Coronary artery (tissue), 2 donors: ENCODE measurements around the gene RRAS2.

ENCODE experiments used
- DNase-seq: peaks from one replicate; pipeline ENCODE4 v3.0.0-alpha.2; 2017; ENCODE audit warnings: low spot score
- H3K27ac ChIP-seq, 2 donors: fragments of 200-600 bp; sonication (generic); one replicate each; pipeline ENCODE4 v1.5.1; 2016 to 2019
- H3K4me3 ChIP-seq: fragments of 200-600 bp; sonication (generic); 2 replicates; pipeline ENCODE4 v1.5.1; 2016; ENCODE audit warnings: mild to moderate bottlenecking, moderate library complexity
- CTCF ChIP-seq: fragments of 200-600 bp; sonication (generic); IDR thresholded peaks from one replicate; pipeline ENCODE4 v1.5.1; 2019; ENCODE audit warnings: antibody characterized with exemption

The RRAS2 gene

DNA sequence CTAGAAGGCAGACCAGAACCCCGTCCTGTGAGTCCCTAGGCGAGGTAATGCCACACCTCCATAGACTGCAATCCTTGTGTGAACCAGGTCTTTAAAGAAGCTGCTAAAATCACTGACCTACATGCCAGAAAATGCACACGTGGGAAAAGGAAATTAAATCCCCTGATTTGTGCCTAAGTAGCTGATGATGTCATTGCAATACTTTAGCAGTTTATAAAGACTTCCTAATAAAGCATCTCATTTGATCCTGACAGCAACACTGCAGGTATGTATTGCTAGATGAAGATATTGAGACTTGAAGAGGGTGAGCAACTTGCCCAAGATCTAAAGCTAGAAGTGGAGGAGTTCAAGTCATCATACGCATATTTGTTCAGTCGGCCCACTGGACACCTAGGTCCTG is 107.2 kb downstream of the RRAS2 start:
- Histone ChIP-seq H3K27ac (no peak overlapping the region), H3K4me3 (no peak overlapping the region)
- DNase-seq = no peak
- no peak for TF ChIP-seq CTCF

- no peak overlapping the region for H3K4me3 ChIP-seq
- no peak overlapping the region for H3K27ac ChIP-seq
Measured at GRCh38 chr11:14249121-14249963, 109.6 kb downstream of the RRAS2 start.

DNA sequence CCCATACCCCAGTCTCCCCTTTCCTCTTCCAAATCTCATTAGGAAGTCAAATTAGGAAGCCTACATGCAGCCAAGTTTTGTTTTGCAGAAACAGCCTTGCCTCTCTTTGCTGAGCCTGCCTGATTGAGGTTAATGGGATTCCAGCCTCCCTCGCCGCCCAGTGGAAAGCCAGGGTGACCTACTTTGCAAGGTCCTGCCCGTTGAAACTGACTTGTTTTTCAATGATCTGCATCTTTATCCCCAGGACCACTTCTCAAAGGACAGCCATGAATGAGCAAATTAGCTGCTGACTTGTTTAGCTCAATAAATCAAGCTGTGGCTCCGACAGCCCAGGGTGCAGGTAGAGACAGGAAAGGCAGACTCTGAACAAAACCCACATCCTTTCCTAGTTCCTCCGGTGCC is 110.4 kb downstream of the RRAS2 start:
- TF ChIP-seq CTCF = no peak
- DNase-seq = no peak
- Histone ChIP-seq H3K4me3 (no peak overlapping the region), H3K27ac (no peak overlapping the region)

More at GRCh38 chr11:14249121-14249963, 109.6 kb downstream of the RRAS2 start:
- DNase-seq = no peak
- TF ChIP-seq CTCF = peak; percentile 84

DNA sequence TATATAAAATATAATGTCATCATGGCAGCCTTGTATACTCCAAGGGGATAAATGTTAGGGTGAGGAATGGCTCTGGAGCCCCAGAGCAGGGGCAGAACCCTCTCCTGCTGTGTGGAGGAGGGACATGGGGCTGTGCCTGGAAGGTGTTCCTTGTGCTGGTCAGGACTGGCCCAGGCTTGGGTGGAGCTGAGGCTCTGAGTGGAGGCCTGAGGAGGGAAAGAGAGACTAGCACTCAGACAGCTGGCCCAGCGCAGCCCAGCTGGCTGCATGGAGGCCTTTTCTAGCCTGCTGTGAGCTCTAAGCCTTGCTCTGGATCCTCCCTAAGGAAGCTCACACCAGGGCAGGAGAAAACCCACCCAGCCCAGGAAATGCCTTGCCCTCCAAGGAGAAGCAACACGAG is 113.5 kb downstream of the RRAS2 start:
- no peak for TF ChIP-seq CTCF
- no peak overlapping the region for H3K4me3 ChIP-seq
- no peak overlapping the region for H3K27ac ChIP-seq
- DNase-seq = no peak

GRCh38 chr11:14244926-14245325 is 114.1 kb downstream of the RRAS2 start:
- Histone ChIP-seq H3K27ac (no peak overlapping the region), H3K4me3 (no peak overlapping the region)
- no peak for TF ChIP-seq CTCF
- DNase-seq = no peak

- no peak for TF ChIP-seq CTCF
- H3K4me3 ChIP-seq = no peak overlapping the region
- H3K27ac ChIP-seq = no peak overlapping the region
- no peak for DNase-seq
Measured at GRCh38 chr11:14242733-14243132, 116.2 kb downstream of the RRAS2 start.

- Histone ChIP-seq H3K4me3 (no peak overlapping the region), H3K27ac (no peak overlapping the region)
- no peak for DNase-seq
- no peak for TF ChIP-seq CTCF
Measured at GRCh38 chr11:14242187-14242586, 116.8 kb downstream of the RRAS2 start.
